ENCODE data around the gene STARD6.
"Not testable (repeated sequence)": the region's sequence is repeated elsewhere in the genome, so short reads cannot be mapped to it uniquely, and the experiment has no call there.

The STARD6 gene

DNA sequence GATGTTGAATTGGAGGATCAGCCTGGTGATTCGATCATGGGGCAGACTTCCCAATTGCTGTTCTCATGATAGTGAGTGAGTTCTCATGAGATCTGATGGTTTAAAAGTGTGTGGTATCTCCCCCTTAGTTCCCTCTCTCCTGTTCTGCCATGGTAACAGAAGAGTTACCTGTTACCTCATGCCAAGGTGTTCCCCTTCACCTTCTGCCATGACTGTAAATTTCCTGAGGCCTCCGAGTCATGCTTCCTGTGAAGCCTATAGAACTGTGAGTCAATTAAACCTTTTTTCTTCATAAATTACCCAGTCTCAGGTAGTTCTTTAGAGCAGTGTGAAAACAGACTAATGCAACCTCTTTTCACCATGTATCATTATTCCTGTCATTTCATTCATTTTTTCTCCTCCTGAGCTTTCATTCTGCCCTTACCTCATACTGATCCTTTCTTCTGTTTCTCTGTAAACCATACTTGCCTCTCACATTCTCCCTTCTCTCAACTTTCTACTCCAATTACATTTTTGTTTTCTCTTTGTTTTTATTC, 22.0 kb downstream of the STARD6 start:
- no peak for DNase-seq

GRCh38 chr18:54330768-54331548, 26.7 kb downstream of the STARD6 start:
- no peak for DNase-seq

DNA sequence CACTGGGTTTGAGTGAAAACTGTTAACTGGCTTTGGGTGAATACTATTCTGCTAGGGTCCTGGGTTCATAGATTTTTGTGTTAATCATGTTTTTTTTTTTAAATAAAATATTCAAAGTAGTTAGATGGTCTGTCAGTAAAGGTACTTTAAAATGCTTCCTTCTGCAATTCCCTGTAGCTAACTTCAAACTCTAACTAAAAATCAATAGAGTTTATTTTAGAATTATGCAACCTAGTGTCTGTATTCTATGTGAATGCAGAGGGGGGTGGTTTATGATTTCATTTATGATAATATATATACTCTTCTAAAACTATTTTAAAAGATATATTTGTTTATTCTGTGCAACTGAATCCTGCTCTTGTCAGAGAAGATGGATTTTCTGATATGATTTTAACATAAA, 27.9 kb downstream of the STARD6 start:
- DNase-seq, result no peak

DNA sequence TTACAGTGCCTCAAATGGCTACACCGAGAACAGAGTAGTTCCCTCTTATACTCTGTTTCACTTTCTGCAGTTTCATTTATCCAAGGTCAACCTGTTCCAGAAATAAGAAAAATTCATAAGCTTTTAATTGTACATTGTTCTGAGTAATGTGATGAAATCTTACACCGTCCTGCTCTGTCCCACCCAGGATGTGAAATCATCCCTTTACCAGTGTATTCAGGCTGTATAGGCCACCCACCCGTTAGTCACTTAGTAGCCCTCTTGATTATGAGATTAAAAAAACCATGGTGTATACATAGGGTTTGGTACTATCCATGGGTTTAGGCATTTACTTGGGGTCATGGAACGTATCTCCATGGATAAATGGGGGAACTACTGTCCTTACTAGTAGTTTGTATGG, 29.8 kb downstream of the STARD6 start:
- no peak for DNase-seq

DNA sequence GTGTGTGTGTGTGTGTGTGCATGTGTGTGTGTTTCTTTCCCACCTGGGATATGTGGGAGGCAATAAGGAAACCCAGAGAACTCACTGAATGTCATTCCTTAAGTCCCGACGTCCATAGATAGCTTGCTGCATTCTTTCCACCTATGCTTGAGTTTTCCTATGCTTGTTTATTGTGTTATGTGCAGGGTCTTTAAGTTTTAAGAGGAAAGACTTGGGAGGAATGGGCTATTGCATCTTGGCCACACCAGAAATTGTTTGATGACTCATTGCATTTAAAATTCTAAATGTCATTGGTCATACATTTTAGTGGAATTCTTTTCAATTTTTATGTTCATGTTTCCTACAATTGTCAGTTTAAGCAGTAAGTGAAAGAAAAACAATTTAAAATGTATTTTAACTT, 33.7 kb downstream of the STARD6 start:
- DNase-seq, result no peak

DNA sequence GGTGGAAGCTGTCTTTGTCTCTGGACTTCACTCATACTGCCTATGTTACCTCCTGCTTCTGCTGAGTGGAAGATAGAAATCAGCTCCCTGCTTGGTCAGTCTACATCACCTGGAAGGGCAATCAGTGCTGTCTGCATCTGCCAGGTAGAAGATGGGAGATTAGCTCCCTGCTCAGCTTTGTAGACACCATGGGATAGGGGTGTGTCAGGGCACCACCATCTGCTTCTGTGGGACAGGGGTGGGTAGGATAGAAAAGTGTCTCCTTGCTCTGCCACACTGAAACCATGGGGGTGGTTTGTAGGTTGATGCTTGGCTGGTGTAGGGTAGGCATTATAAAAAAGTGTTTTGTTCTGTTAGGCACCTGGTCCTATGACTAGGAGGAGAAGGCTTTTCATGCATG, 34.1 kb downstream of the STARD6 start:
- no peak for DNase-seq

GRCh38 chr18:54316071-54316820, 41.4 kb downstream of the STARD6 start:
- no peak for DNase-seq

- DNase-seq, result not testable (repeated sequence)
These were observed 48.1 kb downstream of the STARD6 start for GRCh38 chr18:54309564-54309963.

- DNase-seq, result no peak
These were observed 54.2 kb downstream of the STARD6 start for GRCh38 chr18:54303408-54303807.

GRCh38 chr18:54298991-54299390, 58.7 kb downstream of the STARD6 start:
- DNase-seq, result not testable (repeated sequence)

DNA sequence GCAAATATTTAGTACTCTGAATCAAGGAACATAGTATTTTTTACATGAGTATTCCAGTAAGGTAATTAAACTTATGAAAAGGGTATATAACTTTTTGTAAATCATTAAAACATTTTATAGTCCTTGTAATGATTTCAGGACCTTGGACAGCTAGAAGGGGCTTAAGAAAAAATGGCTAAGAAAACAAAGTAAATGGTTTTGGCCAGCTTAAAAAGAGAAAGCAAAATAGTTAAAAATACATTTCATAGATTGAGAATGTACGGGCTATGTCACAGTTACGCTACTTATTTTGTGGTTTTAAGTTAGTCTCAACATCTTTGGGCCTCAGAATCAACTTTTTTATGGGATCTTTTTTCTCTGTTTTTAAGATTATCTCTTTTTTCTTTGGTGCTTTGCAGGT, 61.6 kb downstream of the STARD6 start:
- DNase-seq, result no peak

GRCh38 chr18:54294274-54294673, 63.4 kb downstream of the STARD6 start:
- DNase-seq, result no peak

- DNase-seq, result no peak
These were observed 72.5 kb downstream of the STARD6 start for GRCh38 chr18:54284981-54285785.

DNA sequence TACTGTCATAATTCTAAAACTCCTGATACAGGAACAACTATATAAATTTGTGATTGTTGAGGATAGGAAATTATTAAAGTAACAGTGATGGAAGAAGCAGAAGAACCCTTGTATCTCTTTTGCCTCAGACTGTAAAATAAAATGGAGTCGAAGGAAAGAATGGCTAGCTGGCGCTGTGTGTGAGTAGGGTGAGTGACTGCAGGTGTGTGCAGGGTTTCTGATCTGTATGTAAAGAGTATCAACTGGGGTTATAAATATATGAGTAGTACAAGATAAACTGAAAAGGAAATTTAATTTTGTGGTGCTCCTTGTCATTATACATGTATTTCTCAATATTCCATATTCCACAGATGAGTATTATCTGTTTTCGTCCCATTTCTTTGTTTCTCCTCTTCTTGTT, 73.1 kb downstream of the STARD6 start:
- DNase-seq, result no peak

DNA sequence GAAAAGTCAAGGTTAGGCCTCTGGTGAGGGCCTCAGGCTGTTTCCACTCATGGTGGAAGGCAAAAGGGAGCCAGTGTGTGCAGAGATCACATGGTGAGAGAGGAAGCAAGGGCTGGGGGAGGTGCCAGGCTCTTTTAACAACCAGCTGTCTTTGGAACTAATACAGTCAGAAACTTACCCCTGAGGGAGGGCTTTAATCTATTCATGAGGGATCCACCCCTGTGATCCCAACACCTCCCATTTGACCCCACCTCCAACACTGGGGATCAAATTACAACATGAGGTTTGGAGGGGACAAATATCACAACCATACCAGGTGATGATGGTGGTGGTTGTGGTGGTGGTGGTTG, 77.5 kb downstream of the STARD6 start:
- DNase-seq, result no peak

- DNase-seq, result no peak
These were observed 78.0 kb downstream of the STARD6 start for GRCh38 chr18:54279477-54280219.

DNA sequence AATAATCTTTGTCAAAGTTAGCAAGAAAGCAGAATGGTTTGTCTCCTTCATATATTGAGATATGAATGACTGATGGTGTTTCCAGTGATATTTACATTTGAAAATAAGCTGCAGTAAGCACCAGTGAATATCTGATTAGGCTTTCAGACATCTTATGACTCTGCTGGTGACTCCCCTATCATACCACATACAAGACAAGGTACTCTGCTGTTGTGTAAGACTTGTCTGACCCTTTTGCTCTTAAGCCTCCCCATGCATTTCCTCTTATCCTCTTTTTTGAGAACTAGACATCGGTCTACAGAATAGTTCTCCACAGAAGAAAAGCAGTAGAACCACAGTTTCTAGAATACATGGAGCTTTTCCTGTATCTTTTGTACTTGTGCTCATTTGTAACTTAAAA, 79.0 kb downstream of the STARD6 start:
- DNase-seq, result no peak

DNA sequence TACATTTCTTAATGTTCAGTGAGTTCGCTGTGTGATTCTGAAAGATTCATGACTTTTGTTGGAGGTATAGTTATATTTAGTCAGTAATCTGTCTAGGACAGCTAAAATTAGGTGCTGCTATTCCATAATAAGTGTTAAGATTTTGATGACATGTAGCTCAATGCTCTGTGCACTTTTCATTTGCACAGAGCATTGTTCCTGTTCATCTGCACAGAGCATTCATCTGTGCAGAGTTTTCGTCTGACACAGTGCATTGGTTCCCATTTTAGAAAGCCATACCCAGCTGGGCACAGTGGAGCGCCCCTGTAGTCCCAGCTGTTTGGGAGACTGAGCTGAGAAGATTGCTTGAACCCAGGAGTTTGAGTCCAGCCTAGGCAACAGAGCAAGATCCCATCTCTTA, 79.8 kb downstream of the STARD6 start:
- DNase-seq, result no peak
